BJ (cell line): ENCODE results near the gene MYBPH. TPM values are rescaled to one million over a fixed set of nuclear protein-coding genes. Genes with fewer than 3 reads are reported as not detected.

Experiments
- CTCF ChIA-PET: fragments of 350-600 bp; formaldehyde crosslinking; extraction: SDS; loops from one replicate; lab custom pipeline; 2021; ENCODE audit warnings: antibody characterized with exemption, inconsistent platforms; lab: Yijun Ruan, JAX
- POLR2A ChIA-PET: fragments of 300-600 bp; sonication (Branson Sonifier 250); formaldehyde crosslinking; extraction: SDS; loops from one replicate; lab custom pipeline; 2021; ENCODE audit warnings: antibody characterized with exemption; lab: Charles Lee
- DNase-seq: peaks from one replicate; pipeline ENCODE4 v3.0.0-alpha.2; 2011; ENCODE audit warnings: low read depth
- H3K27me3 ChIP-seq: 2 replicates; pipeline ENCODE4 v1.6.0; 2011; ENCODE audit warnings: low read length; ENCODE audit not compliant: control insufficient read depth, insufficient read depth
- H3K36me3 ChIP-seq: 2 replicates; pipeline ENCODE4 v1.5.1; 2011; ENCODE audit warnings: low read length; ENCODE audit not compliant: control insufficient read depth, insufficient read depth
- H3K4me3 ChIP-seq: 2 replicates; pipeline ENCODE4 v1.5.1; 2011; ENCODE audit warnings: low read depth, mild to moderate bottlenecking, control low read depth, low read length
- CTCF ChIP-seq: IDR thresholded peaks from 2 replicates; pipeline ENCODE4 v1.5.1; 2011; ENCODE audit warnings: low read depth, mild to moderate bottlenecking, control low read depth, inconsistent platforms, low read length, moderate library complexity; ENCODE audit not compliant: insufficient read depth
- polyA plus RNA-seq: library from polyadenylated mRNA; depleted of rRNA; stranded (reverse); fragments of >200 nt; gene quantifications from 2 replicates; pipeline ENCODE4 v1.2.3, GENCODE V29; 2011

Gene MYBPH
- polyA plus RNA-seq, 1 experiment, result not detected

- POLR2A ChIA-PET, result no interaction called here
- TF ChIP-seq CTCF, result no peak
- DNase-seq, result no peak
- H3K36me3 ChIP-seq, result no peaks in the 10 kb centered on the region
- peaks cover 5% of the 10 kb centered on the region; the same call in 1 of the 2 replicates for H3K27me3 ChIP-seq
- CTCF ChIA-PET, result interaction anchor here (1.3 to 13.0 kb wide), 7 partner anchors 7 to 171 kb away, joined by 3 to 282 read pairs (median 67); partner anchors contain the start of genes ADORA1 and MYBPH
- no peak overlapping the region for H3K4me3 ChIP-seq
Measured at GRCh38 chr1:203213126-203213525, 37.5 kb upstream of the MYBPH start.

GRCh38 chr1:203211812-203212211 is 36.2 kb upstream of the MYBPH start:
- ChIA-PET POLR2A (no interaction called here), CTCF (interaction anchor here (0.5 to 13.0 kb wide), 8 partner anchors 9 to 169 kb away, joined by 3 to 282 read pairs (median 4); no protein-coding TSS in a partner anchor)
- Histone ChIP-seq H3K4me3 (no peak overlapping the region), H3K36me3 (no peaks in the 10 kb centered on the region), H3K27me3 (0 out of 2 replicates have a peak, but pooled peaks cover under 1% of the 10 kb centered on the region)
- no peak for DNase-seq
- TF ChIP-seq CTCF, result no peak

- H3K36me3 ChIP-seq, result no peaks in the 10 kb centered on the region
- no peak overlapping the region for H3K4me3 ChIP-seq
- TF ChIP-seq CTCF, result no peak
- H3K27me3 ChIP-seq, result no peaks in the 10 kb centered on the region
- ChIA-PET CTCF (interaction anchor here (0.7 to 13.0 kb wide), 6 partner anchors 35 to 168 kb away, joined by 3 to 282 read pairs (median 10); no protein-coding TSS in a partner anchor), POLR2A (no interaction called here)
- no peak for DNase-seq
Measured at GRCh38 chr1:203210988-203211387, 35.4 kb upstream of the MYBPH start.

GRCh38 chr1:203210350-203210749 is 34.7 kb upstream of the MYBPH start:
- Histone ChIP-seq H3K4me3 (no peak overlapping the region), H3K27me3 (no peaks in the 10 kb centered on the region), H3K36me3 (no peaks in the 10 kb centered on the region)
- CTCF ChIA-PET, result interaction anchor here (1.3 to 13.0 kb wide), 5 partner anchors 38 to 168 kb away, joined by 3 to 282 read pairs (median 15); no protein-coding TSS in a partner anchor
- POLR2A ChIA-PET, result no interaction called here
- DNase-seq, result no peak
- TF ChIP-seq CTCF, result no peak

GRCh38 chr1:203208181-203208580 is 32.6 kb upstream of the MYBPH start:
- Histone ChIP-seq H3K36me3 (no peaks in the 10 kb centered on the region), H3K4me3 (no peak overlapping the region), H3K27me3 (no peaks in the 10 kb centered on the region)
- TF ChIP-seq CTCF, result no peak
- DNase-seq, result no peak
- POLR2A ChIA-PET, result interaction anchor here (0.6 kb wide), 1 partner anchor 1745 kb away, joined by 3 read pairs; no protein-coding TSS in a partner anchor
- CTCF ChIA-PET, result interaction anchor here (1.3 to 6.6 kb wide), 4 partner anchors 8 to 168 kb away, joined by 5 to 58 read pairs (median 22); partner anchors contain the start of gene ADORA1
